HepG2 (cell line): ENCODE results near the gene IL6ST. TPM values are rescaled to one million over a fixed set of nuclear protein-coding genes. Genes with fewer than 3 reads are reported as not detected.
A peak's percentile ranks its signal among the peaks of the same experiment; 100 is the strongest.

Experiments used
- CHD2 ChIP-seq: IDR thresholded peaks from 2 replicates; pipeline ENCODE4 v1.6.1; 2011; ENCODE audit warnings: low read depth, low read length, improper control_type of control experiment
- HOXA7 ChIP-seq: sonication (generic); formaldehyde crosslinking; IDR thresholded peaks from 2 replicates; pipeline ENCODE4 v1.8.1; 2022; ENCODE audit warnings: mild to moderate bottlenecking, missing genetic modification reagents, moderate library complexity
- IRF2 ChIP-seq: IDR thresholded peaks from 2 replicates; pipeline ENCODE4 v1.6.1; 2018; ENCODE audit warnings: missing genetic modification reagents, missing compliant biosample characterization
- KDM5A ChIP-seq: fragments of 200-600 bp; sonication (generic); IDR thresholded peaks from 2 replicates; pipeline ENCODE4 v1.7.0; 2018; ENCODE audit warnings: antibody characterized with exemption, mild to moderate bottlenecking, low read length, borderline replicate concordance
- NAIF1 ChIP-seq: sonication (generic); formaldehyde crosslinking; IDR thresholded peaks from 2 replicates; pipeline ENCODE4 v1.5.0; 2020; ENCODE audit warnings: mild to moderate bottlenecking, missing genetic modification reagents, borderline replicate concordance
- NR2C2 ChIP-seq: sonication (generic); formaldehyde crosslinking; IDR thresholded peaks from 2 replicates; pipeline ENCODE4 v1.4.0; 2020; ENCODE audit warnings: missing genetic modification reagents, mild to moderate bottlenecking, moderate library complexity, borderline replicate concordance
- NR2F2 ChIP-seq: IDR thresholded peaks from 2 replicates; pipeline ENCODE4 v1.6.1; 2012; ENCODE audit warnings: low read depth, inconsistent platforms, borderline replicate concordance
- PHF8 ChIP-seq: sonication (generic); formaldehyde crosslinking; IDR thresholded peaks from 2 replicates; pipeline ENCODE4 v1.5.0; 2020; ENCODE audit warnings: missing genetic modification reagents
- RBFOX2 ChIP-seq: fragments of 200-400 bp; formaldehyde crosslinking; IDR thresholded peaks from 2 replicates; pipeline ENCODE4 v1.6.1; 2017; ENCODE audit warnings: low read depth, mild to moderate bottlenecking, low read length
- SMAD9 ChIP-seq: sonication (generic); formaldehyde crosslinking; IDR thresholded peaks from 2 replicates; pipeline ENCODE4 v1.5.1; 2020; ENCODE audit warnings: mild to moderate bottlenecking, missing genetic modification reagents
- SOX6 ChIP-seq, 2 experiments: fragments of 450-650 bp in 1 of 2; sonication (generic) in 1 of 2; formaldehyde crosslinking in 1 of 2; IDR thresholded peaks; 2 replicates each; pipeline versions ENCODE4 v1.4.0 to v1.6.1; 2017 to 2020; ENCODE audit warnings: antibody characterized with exemption in 1 of 2, mild to moderate bottlenecking in 1 of 2, missing genetic modification reagents in 1 of 2
- ZBTB3 ChIP-seq: sonication (generic); formaldehyde crosslinking; IDR thresholded peaks from 2 replicates; pipeline ENCODE4 v1.4.0; 2020; ENCODE audit warnings: low read depth, mild to moderate bottlenecking, moderate library complexity, missing genetic modification reagents, borderline replicate concordance
- ZKSCAN5 ChIP-seq: sonication (generic); formaldehyde crosslinking; IDR thresholded peaks from 2 replicates; pipeline ENCODE4 v1.5.1; 2020; ENCODE audit warnings: mild to moderate bottlenecking, missing genetic modification reagents
- ZNF33A ChIP-seq: sonication (generic); formaldehyde crosslinking; IDR thresholded peaks from 2 replicates; pipeline ENCODE4 v1.5.1; 2020; ENCODE audit warnings: missing genetic modification reagents, mild to moderate bottlenecking, moderate library complexity, borderline replicate concordance
- ZNF552 ChIP-seq: sonication (generic); formaldehyde crosslinking; IDR thresholded peaks from 2 replicates; pipeline ENCODE4 v1.9.0; 2022; ENCODE audit warnings: missing genetic modification reagents, mild to moderate bottlenecking, borderline replicate concordance
- ZNF607 ChIP-seq: sonication (generic); formaldehyde crosslinking; IDR thresholded peaks from 2 replicates; pipeline ENCODE4 v1.5.1; 2020; ENCODE audit warnings: missing genetic modification reagents, mild to moderate bottlenecking, borderline replicate concordance
- polyA plus RNA-seq, 8 experiments: library from polyadenylated mRNA; depleted of rRNA in 3 of 8; stranded (reverse) in 7 of 8; unstranded in 1 of 8; fragments of >200 nt; fragmentation: Illumina TruSeq in 4 of 8; extraction: Trizol in 4 of 8; gene quantifications; 2 replicates each; pipeline versions ENCODE4 v1.2.1 to v1.2.3, GENCODE V29; 2011 to 2016; ENCODE audit warnings: low read depth in 4 of 8, missing spikeins in 1 of 8, mixed read lengths in 1 of 8; ENCODE audit not compliant: insufficient read depth in 1 of 8
- total RNA-seq, 5 experiments: library from RNA; depleted of rRNA; stranded (reverse); fragments of >200 nt; fragmentation: Illumina TruSeq; extraction: Trizol; gene quantifications; 2 replicates each; pipeline ENCODE4 v1.2.3, GENCODE V29; 2016; ENCODE audit warnings: low read depth in 1 of 5
- TF ChIP-seq, protein P1 (sequence below), 2 experiments: fragments of 450-650 bp in 1 of 2; sonication (generic) in 1 of 2; formaldehyde crosslinking; IDR thresholded peaks; 2 replicates each; pipeline versions ENCODE4 v1.5.0 to v1.8.0; 2020 to 2022; ENCODE audit warnings: mild to moderate bottlenecking in 1 of 2, missing genetic modification reagents in 1 of 2
- TF ChIP-seq, protein P2 (sequence below): sonication (generic); formaldehyde crosslinking; IDR thresholded peaks from 2 replicates; pipeline ENCODE4 v1.4.0; 2020; ENCODE audit warnings: missing genetic modification reagents, borderline replicate concordance
- TF ChIP-seq, protein P3 (sequence below): sonication (generic); formaldehyde crosslinking; IDR thresholded peaks from 2 replicates; pipeline ENCODE4 v1.5.0; 2020; ENCODE audit warnings: mild to moderate bottlenecking, missing genetic modification reagents, borderline replicate concordance
- TF ChIP-seq, protein P4 (sequence below): sonication (generic); formaldehyde crosslinking; IDR thresholded peaks from 2 replicates; pipeline ENCODE4 v1.5.0; 2020; ENCODE audit warnings: missing genetic modification reagents
- TF ChIP-seq, protein P5 (sequence below): IDR thresholded peaks from 2 replicates; pipeline ENCODE4 v1.6.1; 2016; ENCODE audit warnings: low read depth

Gene IL6ST
- total and polyA plus RNA-seq, 2 of the 13 experiments (the other 11 are each of a cell fraction or from before 2014, with no cell fraction given), result 66.6 to 166 TPM

DNA sequence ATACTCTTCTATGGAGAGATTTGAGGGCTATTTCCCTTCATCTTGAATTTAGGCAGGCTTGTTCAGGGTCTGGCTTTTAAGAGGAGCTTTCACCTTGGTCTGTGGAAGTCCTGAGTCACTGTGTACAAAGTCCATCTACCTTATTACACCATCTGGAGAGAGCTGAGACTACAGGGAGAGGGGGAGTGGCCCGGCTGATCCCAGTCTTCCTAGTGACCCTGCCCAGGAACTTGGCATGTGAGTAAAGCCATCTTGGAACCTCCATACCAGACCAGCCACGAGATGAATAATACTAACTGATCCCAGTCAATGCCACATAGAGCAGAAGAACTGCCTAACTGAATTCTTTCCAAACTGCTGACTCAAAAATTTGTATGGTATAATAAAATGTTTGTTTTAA, 8.4 kb upstream of the IL6ST start (continued):
- no peak for TF ChIP-seq NR2C2 (CRISPR knock-in tag)
- no peak for TF ChIP-seq KDM5A
- no peak for TF ChIP-seq IRF2 (CRISPR knock-in tag)
- no peak for TF ChIP-seq NR2F2
- TF ChIP-seq SOX6 (IDR thresholded peaks at IDR 0.05), result no peak
- peak; percentile 48; the same call in 1 of the 2 replicates for TF ChIP-seq SOX6 (CRISPR knock-in tag; IDR thresholded peaks at IDR 0.05)
- TF ChIP-seq, protein P1, sequence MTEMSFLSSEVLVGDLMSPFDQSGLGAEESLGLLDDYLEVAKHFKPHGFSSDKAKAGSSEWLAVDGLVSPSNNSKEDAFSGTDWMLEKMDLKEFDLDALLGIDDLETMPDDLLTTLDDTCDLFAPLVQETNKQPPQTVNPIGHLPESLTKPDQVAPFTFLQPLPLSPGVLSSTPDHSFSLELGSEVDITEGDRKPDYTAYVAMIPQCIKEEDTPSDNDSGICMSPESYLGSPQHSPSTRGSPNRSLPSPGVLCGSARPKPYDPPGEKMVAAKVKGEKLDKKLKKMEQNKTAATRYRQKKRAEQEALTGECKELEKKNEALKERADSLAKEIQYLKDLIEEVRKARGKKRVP (CRISPR knock-in tag; IDR thresholded peaks at IDR 0.05), result peak in 1 of 2 experiments; percentile 62; a peak in 1 of 4 replicates
- no peak for TF ChIP-seq ZNF33A (CRISPR knock-in tag)
- TF ChIP-seq SMAD9 (CRISPR knock-in tag), result no peak
- no peak for TF ChIP-seq ZNF607
- TF ChIP-seq, protein P2, sequence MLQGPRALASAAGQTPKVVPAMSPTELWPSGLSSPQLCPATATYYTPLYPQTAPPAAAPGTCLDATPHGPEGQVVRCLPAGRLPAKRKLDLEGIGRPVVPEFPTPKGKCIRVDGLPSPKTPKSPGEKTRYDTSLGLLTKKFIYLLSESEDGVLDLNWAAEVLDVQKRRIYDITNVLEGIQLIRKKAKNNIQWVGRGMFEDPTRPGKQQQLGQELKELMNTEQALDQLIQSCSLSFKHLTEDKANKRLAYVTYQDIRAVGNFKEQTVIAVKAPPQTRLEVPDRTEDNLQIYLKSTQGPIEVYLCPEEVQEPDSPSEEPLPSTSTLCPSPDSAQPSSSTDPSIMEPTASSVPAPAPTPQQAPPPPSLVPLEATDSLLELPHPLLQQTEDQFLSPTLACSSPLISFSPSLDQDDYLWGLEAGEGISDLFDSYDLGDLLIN (CRISPR knock-in tag), result no peak
- TF ChIP-seq, protein P3, sequence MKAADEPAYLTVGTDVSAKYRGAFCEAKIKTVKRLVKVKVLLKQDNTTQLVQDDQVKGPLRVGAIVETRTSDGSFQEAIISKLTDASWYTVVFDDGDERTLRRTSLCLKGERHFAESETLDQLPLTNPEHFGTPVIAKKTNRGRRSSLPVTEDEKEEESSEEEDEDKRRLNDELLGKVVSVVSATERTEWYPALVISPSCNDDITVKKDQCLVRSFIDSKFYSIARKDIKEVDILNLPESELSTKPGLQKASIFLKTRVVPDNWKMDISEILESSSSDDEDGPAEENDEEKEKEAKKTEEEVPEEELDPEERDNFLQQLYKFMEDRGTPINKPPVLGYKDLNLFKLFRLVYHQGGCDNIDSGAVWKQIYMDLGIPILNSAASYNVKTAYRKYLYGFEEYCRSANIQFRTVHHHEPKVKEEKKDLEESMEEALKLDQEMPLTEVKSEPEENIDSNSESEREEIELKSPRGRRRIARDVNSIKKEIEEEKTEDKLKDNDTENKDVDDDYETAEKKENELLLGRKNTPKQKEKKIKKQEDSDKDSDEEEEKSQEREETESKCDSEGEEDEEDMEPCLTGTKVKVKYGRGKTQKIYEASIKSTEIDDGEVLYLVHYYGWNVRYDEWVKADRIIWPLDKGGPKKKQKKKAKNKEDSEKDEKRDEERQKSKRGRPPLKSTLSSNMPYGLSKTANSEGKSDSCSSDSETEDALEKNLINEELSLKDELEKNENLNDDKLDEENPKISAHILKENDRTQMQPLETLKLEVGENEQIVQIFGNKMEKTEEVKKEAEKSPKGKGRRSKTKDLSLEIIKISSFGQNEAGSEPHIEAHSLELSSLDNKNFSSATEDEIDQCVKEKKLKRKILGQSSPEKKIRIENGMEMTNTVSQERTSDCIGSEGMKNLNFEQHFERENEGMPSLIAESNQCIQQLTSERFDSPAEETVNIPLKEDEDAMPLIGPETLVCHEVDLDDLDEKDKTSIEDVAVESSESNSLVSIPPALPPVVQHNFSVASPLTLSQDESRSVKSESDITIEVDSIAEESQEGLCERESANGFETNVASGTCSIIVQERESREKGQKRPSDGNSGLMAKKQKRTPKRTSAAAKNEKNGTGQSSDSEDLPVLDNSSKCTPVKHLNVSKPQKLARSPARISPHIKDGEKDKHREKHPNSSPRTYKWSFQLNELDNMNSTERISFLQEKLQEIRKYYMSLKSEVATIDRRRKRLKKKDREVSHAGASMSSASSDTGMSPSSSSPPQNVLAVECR (CRISPR knock-in tag), result no peak
- TF ChIP-seq, protein P4, sequence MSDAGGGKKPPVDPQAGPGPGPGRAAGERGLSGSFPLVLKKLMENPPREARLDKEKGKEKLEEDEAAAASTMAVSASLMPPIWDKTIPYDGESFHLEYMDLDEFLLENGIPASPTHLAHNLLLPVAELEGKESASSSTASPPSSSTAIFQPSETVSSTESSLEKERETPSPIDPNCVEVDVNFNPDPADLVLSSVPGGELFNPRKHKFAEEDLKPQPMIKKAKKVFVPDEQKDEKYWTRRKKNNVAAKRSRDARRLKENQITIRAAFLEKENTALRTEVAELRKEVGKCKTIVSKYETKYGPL, result no peak
- no peak for TF ChIP-seq ZNF552 (CRISPR knock-in tag)
- no peak for TF ChIP-seq RBFOX2
- TF ChIP-seq ZKSCAN5 (CRISPR knock-in tag), result no peak
- no peak for TF ChIP-seq CHD2
- no peak for TF ChIP-seq PHF8 (CRISPR knock-in tag)
- TF ChIP-seq ZBTB3, result no peak
- TF ChIP-seq, protein P5, sequence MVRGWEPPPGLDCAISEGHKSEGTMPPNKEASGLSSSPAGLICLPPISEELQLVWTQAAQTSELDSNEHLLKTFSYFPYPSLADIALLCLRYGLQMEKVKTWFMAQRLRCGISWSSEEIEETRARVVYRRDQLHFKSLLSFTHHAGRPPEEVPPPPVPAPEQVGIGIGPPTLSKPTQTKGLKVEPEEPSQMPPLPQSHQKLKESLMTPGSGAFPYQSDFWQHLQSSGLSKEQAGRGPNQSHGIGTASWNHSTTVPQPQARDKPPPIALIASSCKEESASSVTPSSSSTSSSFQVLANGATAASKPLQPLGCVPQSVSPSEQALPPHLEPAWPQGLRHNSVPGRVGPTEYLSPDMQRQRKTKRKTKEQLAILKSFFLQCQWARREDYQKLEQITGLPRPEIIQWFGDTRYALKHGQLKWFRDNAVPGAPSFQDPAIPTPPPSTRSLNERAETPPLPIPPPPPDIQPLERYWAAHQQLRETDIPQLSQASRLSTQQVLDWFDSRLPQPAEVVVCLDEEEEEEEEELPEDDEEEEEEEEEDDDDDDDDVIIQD, result peak; percentile 90; the same call in 1 of the 2 replicates
- TF ChIP-seq NAIF1, result no peak
- TF ChIP-seq HOXA7 (CRISPR knock-in tag), result no peak
